Activated CD8-positive, alpha-beta memory T cell treated with anti-CD3 and anti-CD28 coated beads for 1 hour (primary cell): ENCODE measurements around the gene UVSSA.

Source experiments
- DNase-seq, 2 donors: peaks; one replicate each; pipeline ENCODE4 v3.0.0-alpha.2; 2020; ENCODE audit warnings: low read depth in 1 of 2; ENCODE audit errors: extremely low read depth in 1 of 2

The UVSSA gene

DNA sequence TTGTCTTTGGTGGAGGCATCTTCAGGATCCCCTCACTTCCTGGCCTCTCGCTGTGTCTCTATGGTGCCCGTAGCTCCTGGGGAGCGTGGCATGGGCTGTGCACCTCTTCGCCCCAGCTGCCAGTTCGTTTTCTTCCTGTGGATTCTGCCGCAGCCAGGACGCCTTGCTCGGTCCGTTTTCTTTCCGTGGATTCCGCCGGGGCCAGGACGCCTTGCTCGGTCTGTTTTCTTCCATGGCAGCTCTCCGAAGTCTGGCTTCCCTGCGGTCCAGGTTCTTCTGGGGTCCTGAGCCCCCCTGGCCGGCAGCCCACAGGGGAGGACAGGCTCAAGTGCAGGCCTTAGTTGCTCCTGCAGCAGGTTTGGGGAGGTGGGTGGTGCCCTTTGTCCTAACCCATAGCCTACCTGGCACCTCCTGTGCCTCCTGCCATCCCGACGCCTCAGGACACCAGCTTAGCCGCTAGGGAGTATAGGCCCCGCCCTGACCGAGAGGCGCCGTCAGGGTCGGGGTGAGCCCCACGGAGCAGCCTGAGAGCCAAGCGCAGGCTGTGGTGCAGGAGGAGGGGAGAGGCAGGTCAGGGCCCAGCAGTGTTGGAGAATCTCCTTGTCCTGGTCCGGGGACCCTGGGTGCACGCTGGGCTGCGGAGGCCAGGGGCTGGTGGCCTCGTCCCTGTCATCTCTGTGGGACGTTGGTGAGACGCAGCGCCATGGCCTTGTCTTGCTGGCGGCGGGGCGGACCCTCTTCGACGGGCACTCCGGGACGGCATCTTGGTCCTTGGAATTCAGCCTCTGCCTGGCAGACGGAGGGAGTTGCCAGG, 27.1 kb downstream of the UVSSA start:
- DNase-seq = no peak

DNA sequence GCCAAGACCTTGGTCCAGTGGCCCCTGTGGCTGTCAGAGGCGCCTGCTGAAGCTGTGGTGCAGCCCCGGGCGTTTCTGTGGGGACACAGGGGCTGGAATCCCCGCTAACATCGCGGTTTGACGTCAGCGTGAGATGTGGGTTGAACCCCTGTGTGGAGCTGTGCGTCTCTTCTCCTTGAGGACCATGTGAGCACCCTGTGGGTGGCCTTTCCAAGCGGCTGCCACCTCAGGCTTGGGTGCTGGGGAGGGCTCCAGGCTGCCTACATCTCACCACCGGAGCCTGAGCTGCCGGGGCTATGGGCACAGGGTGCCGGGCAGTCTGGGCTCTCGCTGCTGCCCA, 27.7 kb downstream of the UVSSA start:
- DNase-seq = no peak

DNA sequence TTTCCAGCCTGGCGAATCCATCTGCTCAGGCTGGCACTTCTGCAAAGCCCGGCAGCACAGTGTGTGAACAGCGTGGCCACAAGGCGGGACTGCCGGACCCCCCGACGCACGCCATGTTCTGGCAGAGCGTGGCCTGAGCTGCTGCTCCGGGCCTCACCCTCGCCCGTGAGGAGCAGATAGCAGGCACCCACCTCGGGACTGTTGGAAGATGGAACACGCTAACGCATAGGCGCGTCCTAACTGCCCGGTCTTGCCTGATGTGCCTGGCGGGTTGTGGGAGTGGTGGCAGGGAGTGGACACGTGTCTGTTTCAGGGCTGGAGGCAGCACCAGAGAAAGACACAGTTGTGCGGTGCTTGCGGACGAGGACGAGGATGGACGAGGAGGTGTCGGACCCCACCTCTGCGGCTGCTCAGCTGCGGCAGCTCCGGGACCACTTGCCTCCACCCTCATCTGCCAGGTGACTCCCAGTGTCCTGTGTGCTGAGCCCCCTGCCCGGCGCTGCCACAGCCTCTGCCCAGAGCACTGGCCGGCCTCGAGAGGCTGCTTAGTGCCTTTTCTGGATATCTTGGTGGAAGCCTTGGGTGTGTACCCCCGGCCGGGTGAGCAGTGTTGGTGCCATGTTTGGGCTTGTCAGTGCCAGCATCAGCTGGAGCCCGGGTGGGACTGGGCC, 28.2 kb downstream of the UVSSA start:
- DNase-seq = no peak

DNA sequence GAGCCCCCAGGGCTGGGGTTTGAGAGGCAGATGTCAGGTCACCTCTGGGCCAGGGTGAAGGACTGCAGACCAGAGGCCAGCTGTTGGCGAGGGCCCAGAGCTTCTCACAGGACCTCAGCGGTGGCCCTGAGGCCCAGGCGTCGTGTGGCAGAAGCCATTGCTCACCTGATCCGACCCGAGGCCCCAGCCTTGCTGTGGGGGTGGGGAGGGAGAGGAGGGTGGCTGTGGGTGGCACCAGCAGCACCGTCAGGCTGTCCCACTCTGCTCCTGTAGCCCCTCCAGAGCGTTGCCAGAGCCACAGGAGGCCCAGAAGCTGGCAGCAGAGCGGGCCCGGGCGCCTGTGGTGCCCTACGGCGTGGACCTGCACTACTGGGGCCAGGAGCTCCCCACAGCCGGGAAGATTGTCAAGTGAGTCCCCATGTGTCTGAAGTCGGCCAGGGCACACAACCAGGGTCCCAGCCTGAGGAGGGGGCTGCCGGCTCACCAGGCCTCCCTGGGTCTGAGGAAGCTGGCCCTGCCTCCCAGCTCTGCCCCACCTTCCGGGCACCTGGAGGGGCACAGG, 28.8 kb downstream of the UVSSA start:
- DNase-seq = no peak

DNA sequence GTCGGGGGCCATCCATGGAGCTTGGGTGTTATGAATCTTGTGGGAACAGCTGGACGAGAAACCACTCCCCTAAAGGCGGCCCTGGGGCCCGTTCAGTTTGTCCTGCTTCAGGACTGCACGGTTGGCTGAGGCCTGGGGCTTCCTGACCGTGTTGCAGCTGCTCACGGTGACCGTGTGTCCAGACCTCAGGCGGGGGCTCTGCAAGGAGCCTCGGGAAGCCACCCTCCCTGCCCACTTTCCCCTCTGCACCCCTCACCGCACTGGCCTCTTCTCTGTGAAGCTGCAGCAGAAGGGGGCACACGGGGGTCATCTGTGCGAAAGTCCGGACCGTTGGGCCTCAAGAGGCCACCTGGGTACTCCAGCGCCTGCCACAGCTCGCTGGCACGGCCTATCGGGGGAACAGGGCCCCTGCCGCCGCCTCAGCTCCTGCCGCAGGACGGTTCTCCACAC, 29.4 kb downstream of the UVSSA start:
- no peak for DNase-seq

DNA sequence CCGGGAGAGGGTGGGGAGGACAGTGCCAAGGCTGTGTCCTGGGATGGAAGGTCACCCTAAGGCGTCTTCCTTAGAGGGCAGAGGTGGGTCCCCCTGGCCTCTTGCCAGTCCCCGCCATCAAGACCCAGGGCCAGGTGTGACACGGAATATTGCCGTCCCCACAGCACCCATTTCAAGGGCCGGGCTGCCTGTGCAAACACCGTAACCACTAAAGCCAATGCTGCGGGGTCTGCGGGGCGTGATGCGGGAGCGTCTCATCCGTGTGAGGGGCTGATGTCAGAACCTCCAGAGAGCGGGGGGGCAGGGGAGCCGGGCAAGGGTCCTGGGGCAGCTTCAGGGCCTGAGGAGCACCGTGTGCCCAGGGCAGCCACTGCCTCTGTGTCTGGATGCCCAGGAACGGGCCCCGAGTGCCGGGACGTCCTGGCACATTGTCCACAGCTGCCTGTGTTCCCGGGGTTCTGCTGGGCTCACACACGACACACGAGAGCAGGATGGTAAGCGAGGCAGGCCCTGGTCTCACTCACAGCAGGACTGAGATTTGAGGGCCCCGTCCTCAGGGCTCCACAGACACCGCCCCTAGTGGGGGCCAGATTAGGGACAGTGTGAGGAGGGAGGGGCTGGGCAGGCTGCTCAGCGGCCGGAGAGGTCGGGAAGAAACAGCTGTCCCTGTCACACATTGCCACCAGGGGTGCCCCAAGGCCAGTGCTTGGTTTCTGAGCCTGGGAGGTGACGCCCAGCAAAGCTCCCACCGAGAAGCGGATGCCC, 30.0 kb downstream of the UVSSA start:
- DNase-seq = no peak

DNA sequence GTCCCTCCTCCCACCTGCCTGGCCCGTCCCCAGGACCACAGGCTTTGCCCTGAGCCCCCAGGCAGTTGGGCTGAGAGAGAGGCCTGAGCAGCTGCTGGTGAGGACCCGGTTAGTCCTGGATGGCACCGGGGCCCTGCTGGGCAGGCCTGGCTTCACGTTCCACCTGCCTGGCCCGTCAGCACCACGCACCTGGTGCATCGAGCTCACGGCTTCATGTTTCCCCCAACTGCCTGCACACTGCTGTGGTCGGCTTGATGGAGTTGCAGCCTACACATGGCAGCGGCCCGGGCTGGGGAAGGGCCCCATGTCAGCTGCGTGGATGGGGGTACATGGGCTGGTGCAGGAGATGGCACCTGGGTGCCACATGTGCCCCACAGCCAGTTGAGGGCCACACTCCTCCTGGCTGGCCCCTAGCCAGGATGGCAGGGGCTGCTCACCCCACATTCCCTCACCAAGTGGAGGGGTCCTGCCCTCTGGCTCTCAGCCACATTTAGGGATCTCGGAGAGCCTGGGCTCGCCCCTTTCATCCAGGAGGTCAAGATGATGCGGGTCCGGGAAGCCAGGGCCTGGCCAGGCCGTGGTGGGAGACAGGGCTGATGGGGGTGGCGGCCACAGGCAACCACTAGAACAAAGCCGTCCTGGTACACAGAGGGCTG, 30.7 kb downstream of the UVSSA start:
- no peak for DNase-seq

DNA sequence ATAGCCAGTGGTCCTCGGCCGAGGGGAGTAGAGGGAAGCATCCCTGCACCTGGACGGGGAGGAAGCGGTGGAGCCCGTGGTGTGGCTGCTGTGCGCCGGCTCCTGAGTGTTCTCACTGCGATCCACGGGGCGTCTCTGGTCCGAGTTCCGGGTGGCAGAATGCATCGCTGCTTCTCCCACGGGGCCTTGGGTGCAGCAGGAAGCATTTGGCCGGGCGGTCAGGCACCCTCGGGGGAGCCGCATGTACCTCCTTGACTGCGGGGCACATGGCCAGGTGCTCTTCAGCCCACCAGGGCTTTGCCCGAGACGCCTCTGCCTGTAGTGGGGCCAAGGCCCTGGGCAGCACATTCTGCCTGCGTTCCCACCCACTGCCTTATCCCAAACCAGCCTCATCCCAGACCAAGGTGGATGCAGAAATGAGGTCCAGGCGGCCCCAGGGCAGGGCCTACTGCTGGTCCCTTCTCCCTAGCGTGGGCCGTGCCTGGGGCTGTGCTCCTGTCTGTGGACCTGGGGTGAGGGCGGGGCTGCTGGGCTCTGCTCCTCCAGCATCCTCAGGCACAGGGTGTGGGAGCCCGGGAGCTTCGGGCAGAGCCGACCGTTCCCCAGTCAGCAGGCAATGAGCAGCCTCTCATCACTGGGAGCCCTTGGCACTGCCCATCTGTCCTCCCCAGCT, 31.7 kb downstream of the UVSSA start:
- no peak for DNase-seq

DNA sequence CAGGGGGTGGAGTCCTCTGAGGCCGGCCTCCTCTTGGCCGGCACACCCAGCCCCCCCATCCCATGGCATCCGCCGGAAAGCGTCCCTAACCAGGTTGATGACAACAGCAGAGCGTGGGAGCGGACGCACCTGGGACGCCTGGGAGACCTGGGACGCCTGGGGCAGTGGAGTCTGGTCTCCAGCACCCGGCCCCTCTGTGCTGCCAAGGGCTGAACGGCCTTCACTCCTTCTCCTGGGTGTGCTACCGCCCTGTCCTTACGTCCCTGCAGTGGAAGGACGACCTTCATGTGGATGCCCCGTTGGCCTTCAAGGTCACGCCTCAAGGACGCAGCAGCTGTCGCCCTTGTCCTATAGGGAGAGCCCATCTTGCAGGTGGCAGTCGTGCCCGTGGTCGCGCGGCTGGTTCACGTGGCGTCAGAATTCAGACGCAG, 32.4 kb downstream of the UVSSA start:
- DNase-seq = no peak

DNA sequence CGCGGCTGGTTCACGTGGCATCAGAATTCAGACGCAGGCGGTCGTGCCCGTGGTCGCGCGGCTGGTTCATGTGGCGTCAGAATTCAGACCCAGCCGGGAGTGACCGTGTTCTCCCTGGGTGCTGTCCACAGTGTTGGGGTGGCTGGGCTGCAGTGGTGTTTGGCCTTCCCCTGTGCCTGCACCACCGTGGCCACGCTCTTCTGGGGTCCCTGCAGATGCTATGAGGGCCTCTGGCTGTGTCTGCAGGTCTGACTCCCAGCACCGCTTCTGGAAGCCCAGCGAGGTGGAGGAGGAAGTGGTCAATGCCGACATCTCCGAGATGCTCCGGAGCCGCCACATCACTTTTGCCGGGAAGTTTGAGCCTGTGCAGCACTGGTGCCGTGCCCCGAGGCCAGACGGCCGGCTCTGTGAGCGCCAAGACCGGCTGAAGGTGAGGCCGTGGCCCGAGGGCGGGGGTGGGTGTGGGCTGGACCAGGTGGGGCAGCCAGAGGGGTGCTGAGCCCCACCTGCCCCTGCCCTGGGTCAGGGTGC, 32.9 kb downstream of the UVSSA start:
- no peak for DNase-seq

DNA sequence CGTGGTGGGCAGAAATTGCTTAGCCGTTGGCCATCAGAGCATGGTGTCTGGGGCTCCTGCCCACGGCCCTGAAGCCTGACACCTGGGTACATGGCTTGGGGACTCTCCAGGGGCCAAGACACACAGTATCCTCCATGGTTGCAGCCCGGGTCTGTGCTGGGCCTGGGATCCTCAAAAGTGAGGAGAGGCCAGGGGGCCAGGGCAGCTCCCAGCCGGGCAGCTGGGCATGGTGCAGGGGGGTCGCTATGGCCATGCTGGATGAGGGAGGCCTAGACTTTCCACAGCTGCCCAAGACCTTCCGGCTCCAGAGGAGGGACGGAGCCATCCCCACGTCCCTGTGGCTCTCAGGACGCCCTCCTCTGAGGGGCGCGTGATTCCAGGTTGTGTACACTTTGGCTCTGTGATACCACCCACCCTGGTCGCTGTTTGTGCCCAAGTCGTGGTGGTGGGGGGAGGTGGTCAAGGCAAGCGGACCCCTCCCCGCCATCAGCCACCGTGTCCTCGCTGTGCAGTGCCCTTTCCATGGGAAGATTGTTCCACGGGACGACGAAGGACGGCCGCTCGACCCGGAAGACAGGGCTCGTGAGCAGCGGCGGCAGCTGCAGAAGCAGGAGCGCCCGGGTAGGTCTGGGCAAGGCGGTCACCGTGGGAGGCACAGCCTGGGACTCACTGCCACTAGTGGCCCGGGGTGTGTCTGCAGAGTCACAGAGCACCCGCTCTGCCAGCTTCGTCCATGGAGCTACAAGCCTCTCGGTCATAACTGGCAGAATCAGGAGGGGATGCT, 33.6 kb downstream of the UVSSA start:
- no peak for DNase-seq

DNA sequence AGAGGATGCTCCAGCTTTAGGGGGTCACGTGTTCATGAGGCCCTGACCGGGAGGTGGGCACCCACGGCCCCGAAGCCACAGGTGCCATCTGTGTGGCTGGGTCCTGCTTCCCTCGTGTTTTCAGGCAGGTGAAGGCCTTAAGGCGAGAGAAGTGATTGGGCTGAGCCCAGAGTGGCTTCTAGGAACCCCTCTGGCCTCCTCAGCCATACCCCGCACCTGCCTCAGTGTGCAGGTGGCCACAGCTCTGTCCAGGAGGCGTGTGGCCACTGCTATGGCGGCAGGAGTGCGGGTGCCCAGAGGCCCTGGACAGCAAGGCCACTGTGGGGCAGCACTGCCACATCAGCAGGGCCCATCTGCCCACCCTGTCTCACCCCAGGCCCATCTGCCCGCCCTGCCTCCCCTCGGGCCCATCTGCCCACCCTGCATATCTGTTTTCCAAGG, 34.2 kb downstream of the UVSSA start:
- DNase-seq = no peak

DNA sequence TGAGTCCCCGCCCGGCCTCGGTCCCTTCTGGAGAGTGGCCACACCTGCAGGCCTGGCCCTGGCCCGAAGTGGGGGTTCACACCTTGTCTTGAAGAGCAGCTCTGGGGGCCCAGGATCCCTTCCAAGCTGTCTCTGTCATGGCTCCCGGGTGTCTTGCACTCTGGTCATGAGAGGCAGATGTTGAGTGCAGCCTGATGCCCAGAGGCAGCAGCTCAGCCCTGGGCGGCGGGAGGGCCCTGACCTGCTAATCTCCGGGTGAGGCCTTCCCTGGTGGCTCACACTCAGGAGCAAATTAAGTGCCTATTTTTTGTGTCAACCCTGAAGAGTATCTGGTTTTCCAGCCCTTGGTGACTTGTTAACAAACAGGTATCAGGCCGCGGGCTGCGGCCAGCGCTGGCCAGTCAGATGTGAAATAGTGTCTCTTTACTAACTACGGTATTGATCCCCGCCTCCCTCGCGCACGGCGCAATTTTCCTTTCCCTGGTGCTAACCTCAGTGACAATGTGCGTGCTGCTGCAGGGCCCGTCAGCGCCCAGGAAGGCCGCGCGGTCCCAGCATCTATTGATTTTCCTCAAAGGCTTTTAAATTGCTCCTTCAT, 35.0 kb downstream of the UVSSA start:
- no peak for DNase-seq

DNA sequence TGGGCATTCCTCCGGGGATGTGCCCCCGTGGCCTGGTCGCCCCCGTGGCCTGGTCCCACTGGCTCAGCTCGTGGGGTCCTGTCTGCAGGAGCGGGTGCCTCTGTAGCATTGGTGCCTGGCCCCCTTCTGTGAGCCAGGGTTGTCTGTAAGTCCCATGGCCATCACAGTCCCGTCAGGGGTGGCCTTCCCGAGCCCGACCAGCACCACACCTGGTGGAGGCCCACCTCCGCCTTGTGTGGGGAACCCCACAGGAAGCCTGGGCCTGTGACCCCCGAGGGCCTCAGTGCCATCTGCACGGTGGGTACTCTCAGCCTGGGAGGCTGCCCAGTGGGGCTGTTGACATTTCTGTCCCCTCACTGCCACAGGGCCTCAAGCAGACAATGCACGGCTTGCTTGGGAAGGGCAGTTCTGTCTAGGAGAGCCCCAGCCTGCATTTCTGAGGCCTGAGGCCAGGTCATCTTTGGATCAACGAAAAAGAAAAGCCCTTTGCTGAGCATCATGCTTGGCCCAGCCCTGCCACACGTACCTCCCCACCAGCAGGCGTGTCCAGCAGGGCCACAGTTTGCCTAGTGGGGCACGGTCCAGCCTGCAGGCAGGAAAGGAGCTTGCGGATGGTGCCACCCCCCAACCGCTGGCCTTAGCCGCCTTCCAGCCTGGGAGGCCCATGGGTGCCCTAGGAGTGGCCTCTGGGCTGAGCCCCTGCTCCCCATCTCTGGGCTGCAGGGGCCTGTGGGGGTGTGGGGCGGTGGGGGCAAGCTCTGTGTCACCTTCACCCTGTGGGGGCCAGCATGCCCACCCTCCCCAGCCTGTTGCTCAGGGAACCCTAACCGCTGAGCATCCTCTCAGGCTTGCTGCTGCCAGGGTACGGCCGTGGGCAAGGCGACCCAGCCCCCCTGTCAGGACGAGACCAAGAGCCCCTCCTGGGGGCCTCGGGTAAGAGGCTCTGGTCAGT, 36.0 kb downstream of the UVSSA start:
- no peak for DNase-seq

DNA sequence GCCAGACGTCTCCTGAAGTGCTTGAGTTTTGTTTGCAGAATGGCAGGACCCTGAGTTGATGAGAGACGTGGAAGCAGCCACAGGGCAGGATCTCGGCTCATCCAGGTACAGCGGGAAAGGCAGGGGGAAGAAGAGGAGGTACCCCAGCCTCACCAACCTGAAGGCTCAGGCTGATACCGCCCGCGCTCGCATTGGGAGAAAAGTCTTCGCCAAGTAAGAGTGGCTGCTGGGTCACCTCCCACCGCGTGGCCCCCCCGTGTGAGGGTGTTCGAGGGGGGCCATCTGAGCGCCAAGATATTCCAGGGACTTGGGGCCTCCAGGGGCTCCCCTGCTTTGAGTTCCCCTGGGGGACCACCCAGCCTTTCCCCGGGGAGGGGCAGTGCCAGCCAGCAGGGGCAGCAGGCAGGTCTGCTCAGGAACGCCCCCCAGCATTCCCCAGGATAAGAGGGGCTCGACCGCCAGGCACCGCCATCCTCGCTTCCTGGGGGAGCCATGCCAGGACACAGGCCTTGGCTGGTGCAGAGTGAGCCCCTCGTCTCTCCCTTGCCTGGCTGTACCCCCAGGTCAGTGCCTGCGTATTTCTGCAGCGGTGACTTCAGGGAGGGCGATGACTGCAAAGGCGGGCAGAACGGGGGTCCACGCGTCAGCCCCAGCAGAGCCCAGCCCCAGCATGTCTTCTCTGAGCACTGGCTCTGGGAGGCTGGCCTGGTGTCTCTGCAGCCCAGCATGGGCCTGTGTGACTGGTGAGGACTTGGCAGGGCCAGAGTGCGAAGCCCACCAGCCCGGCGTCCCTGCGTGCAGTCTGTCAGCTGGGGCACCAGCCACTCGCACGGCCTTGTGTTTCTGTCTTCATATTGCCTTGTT, 37.0 kb downstream of the UVSSA start:
- no peak for DNase-seq

DNA sequence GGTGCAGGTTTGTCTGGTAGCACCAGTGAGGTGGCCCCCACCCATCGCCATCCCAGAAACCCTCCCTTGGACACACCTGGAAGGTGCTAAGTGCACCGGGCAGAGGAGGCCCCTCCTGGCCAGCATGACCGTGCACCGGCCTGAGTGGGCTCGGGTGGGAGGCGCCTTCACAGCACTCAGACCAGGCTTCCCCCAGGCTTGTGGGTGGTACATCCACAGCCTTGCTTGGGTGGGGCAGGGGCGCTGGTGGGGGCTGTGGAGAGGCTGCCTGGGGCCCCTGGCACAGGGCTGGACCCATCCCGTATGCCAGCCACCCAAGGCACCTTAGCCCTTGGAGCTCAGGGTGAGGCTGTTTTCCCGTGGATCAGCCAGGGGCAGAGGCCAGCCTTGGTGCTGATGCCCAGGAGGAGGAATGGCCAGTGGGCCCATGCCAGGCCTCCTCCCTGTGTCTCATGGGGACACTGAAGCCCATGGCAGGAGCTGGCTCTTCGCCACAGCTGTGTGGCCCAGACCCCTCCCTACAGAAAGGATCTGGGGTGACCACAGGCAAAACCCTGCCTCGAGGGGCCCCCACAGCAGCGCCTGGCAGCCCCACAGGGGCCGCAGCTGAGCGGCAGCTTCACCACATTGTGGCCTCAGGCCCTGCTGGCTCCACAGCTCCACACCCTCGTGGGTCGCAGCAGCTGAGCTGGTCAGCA, 37.8 kb downstream of the UVSSA start:
- no peak for DNase-seq
